GM21515 (cell line): ENCODE measurements around the gene TBCK.
A peak's percentile ranks its signal among the peaks of the same experiment; 100 is the strongest.
"Not testable (repeated sequence)": the region's sequence is repeated elsewhere in the genome, so short reads cannot be mapped to it uniquely, and the experiment has no call there.

Source experiments
- ATAC-seq: cut with Tn5 transposase; IDR thresholded peaks from one replicate; pipeline ENCODE4 v1.9.1; 2021; ENCODE audit not compliant: unreplicated experiment

Gene TBCK

GRCh38 chr4:106321814-106322213 lies 5.8 kb upstream of the TBCK start:
- not testable (repeated sequence) for ATAC-seq

- not testable (repeated sequence) for ATAC-seq
These were observed 5.2 kb upstream of the TBCK start for GRCh38 chr4:106321168-106321567.

DNA sequence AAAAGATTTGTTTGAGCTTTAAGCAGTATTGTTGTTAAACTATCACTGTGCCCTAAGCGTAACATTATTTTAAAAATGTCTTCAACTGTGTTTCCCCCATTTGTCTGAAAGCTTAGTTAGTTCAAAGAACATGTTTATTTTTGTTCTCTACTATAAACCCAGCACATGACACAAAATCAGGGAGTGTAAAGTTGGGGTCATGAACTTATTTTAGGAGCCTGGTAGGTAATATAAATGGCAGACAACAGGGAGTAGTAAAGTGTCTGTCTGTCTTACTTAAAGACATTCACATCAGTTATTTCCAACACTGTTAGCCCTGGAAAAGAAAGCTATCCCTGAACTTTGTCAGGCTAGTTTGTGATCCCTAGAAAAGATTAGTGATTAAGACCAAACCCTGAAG lies 4.2 kb upstream of the TBCK start:
- no peak for ATAC-seq

DNA sequence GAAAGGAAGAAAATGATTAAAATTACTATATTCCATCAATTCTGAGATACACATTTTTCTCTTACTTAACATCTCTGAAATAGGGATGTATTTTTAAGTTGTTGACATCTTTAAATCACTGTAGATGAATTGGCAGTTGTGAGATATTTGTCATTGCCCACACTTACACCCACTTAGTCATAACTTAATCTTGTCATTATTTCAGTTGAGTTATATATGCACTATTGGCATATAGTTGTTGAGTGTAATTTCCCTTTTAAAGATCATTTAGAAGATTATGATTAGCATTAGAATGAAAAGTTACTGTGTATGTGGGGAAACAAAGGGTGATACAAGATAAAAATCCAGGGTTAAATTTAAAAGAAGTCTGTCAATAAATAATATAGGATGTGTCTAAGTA lies 2.5 kb upstream of the TBCK start:
- ATAC-seq = no peak

DNA sequence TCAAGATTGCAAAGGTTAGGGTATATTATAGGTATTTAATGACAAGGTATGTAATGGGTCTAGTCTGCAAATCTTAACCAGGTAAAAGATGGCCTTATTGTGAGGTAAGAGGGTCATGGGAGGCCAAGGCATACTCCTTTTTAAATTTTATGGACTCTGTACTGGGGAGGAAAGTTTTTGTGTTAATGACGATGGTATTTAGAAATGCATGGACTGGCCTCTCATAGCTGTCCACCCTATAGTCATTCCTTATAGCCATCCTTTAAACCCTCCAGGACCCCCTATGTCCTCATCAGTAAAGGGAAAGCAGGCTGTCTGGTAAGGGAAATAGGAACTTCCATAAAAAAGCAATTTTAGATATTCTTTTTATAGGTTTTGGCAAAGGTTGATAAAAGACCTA lies 1.8 kb upstream of the TBCK start:
- no peak for ATAC-seq

GRCh38 chr4:106316773-106317409 lies 882 bp upstream of the TBCK start:
- peak; percentile 11 for ATAC-seq

DNA sequence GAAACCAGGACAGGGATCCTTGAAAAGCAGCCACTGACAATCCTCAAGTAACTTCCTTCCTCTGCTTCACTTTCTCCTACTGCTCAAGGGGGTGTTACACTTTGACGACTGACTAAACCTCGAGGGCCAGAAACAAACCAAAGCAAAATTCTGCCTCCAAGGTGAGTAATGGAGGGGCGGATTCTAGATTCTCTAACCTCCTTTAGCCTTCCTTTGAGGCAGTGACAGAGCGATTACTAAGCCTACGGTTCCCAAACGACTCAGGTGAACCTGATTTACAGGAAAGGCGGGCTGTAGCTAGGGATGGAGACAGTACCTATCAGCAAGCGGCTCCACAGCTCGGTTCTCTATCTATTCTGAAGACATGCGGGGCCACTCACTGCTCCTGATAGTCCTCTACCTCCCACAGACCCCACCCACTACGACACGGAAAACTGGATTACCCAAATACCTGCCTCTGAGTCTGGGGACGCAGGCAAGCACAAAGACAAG lies 487 bp downstream of the TBCK start:
- peak; percentile 25 for ATAC-seq

DNA sequence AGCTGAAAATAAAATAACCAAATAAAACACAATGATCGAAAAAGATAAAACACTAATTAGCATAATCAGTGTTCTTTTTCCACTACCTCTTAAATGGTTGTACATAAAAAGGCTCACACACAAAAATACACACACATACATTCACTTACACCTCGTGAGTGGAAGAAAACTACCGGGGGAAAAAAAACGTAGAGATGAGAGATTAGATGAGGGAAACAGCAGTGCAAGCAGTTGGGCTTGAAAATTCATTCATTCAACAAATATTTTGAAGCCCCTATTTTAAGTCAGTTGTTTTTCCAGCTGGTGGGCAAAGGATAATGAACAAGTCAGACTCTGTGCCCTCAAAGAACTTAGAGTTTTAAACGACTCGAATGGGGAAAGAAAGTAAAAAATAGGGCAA lies 1.0 kb downstream of the TBCK start:
- no peak for ATAC-seq

- no peak for ATAC-seq
These were observed 2.9 kb downstream of the TBCK start for GRCh38 chr4:106312997-106313522.

DNA sequence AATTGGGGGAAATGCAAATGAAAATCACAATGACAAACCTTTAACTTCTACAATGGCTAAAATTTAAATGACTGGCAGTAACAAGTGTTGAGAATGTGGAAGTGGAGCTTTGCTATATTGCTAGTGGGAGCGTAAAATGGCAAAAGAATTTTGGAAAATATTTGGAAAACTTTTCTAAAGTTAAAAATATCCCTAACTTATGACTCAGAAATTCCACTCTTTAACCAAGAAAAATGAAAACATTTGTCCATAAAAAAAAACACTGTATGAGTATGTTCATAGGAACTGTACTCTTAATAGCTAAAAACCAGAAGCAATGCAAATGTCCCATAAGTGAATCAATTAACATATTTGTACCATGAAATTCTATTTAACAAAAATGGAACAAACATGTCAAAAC lies 3.6 kb downstream of the TBCK start:
- no peak for ATAC-seq

GRCh38 chr4:106306561-106306960 lies 9.4 kb downstream of the TBCK start:
- ATAC-seq = no peak

DNA sequence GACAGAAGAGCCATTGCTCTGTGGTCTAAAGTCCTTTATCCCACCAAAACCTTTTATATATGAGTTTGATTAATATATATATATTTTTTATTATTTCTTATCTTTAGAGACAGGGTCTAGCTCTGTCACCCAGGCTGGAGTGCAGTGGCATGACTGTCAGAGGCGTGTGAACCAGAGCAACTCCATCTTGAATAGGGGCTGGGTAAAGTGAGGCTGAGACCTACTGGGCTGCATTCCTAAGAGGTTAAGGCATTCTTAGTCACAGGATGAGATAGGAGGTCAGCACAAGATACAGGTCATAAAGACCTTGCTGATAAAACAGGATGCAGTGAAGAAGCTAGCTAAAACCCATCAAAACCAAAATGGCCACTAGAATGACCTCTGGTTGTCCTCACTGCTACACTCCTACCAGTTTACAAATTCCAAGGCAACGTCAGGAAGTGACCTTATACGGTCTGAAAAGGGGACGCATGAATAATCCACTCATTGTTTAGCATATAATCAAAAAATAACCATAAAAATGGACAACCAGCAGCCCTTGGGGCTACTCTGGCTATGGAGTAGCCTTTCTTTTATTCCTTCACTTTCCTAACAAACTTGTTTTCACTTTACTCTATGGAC lies 10.5 kb downstream of the TBCK start:
- ATAC-seq = no peak

DNA sequence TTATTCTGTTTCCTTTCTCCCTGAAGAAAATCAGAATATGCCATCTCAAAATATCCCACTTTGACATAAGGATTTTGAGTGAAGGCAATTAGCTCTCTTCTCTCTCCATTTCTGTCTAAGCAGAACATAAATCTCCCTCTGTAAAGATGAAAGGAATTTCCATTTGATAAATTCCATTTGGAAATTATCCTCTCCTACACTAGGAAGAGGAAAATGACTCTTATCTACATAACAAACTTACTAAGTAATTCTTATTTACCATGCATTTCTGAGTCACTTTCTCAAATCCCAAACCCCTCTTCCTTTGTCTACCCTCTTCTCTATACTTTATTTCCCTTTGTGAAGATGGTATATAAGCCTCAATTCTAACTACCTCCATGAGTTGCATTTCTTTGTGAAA lies 11.4 kb downstream of the TBCK start:
- ATAC-seq = no peak

DNA sequence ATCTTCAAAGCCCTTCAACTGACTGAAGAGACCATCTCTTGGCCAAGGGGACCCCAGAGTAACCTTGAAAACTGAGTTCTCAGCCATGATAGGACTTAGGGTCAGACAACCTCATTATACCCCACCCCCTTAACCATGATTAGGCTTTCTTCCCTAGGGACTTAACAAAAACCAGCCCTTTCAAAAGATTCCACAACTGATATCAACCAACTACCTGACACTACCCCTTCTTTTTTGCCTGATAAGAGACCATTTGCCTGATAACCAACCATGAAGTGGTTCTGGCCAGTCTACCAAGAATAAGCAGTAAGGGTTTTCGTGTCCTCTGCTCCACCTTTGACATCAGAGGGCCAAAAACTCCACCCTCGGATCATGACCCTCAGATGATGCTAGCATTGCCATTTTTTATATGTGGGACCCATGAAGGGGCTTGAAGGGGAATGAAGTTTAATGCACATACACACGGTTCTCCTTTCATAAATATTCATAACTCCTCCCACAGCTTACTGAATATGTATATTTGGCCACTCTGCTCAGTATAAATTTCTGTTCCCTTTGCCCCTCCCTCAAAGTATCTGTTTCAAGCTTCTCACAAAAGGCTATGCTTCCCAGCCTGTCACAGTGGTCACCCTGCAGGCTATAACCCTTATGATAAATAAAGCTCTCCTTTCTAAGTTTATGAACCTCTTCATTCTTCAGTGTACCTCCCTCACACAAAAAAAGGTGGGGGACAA lies 12.3 kb downstream of the TBCK start:
- no peak for ATAC-seq

DNA sequence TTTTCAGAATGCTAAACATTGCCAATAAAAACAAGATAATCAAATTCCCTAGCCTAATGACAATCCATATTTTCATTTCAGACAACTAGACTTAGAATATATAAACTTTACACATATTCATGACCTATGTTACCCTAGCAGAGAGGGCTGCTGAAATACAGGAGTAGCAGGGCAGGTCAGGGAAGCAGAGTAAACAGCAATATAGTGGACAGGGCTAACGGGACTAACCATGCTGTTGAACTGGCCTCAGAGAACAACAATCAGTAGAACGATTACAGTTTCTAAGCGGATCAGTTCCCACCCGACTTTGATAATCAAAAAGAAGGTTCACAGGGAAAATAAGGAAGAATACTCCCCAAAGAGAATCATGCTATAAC lies 14.0 kb downstream of the TBCK start:
- no peak for ATAC-seq

- ATAC-seq = no peak
These were observed 14.5 kb downstream of the TBCK start for GRCh38 chr4:106301393-106302061.

DNA sequence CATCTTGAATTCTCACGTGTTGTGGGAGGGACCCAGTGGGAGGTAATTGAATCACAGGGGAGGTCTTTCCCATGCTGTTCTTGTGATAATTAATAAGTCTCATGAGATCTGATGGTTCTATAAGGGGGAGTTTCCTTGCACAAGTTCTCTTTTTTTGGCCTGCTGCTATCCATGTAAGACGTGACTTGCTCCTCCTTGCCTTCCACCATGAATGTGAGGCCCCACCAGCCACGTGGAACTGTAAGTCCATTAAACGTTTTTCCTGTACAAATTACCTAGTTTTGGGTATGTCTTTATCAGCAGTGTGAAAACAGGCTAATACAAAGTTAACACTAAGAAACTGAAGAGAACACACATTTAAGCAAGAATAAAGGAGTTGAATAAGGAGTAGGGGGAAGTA lies 16.0 kb downstream of the TBCK start:
- ATAC-seq = no peak

DNA sequence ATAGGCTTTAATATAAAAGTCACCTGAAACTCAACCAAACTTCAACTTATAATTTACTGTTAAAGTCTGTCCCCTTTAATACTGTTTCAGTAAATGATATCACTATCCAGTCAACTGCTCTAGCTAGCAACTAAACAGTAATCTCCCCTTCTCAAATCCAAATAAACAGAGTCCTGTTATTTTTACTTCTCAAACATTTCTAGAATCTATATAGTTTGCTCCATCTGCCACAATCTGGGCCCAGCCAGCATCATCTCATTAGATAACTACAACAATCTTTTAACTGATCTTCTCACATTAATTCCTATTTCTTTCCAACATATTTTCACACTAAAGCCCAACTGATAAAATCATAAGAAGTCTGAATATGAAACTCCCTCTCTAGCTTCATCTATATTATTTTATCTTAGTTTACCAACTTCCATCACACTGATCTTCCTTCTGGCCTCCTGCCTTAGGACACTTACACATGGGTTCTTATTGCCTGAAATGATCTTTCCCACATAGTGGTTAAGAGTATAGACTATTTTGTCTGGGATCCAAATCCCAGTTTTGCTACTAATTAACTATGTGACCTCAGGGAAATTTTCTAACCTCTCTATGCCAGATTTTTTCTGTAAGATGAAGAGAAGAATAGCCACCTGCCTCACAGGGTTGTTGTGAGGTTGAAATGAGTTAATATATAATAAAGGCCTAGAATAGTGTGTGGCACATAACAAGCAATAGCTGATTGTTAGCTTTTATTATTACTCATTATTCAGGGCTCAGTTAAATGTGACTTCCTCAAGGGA lies 18.6 kb downstream of the TBCK start:
- ATAC-seq = no peak

GRCh38 chr4:106294062-106294461 lies 21.9 kb downstream of the TBCK start:
- ATAC-seq = no peak

- no peak for ATAC-seq
These were observed 24.3 kb downstream of the TBCK start for GRCh38 chr4:106291678-106292077.

GRCh38 chr4:106289737-106290136 lies 26.3 kb downstream of the TBCK start:
- ATAC-seq = no peak
